Prostate gland (tissue), 2 donors: ENCODE measurements around the gene SLC45A2.

Experiments used
- POLR2AphosphoS5 ChIP-seq: sonication (generic); formaldehyde crosslinking; IDR thresholded peaks from one replicate; pipeline ENCODE4 v1.6.1; 2017; ENCODE audit warnings: antibody characterized with exemption
- TF ChIP-seq, protein P1 (sequence below), 4 experiments: fragments of 200-600 bp in 2 of 4; fragments of 450-650 bp in 2 of 4; sonication (generic) in 2 of 4; IDR thresholded peaks; 1 replicate in 3 of 4; 2 replicates in 1 of 4; pipeline ENCODE4 v1.5.1; 2016 to 2019; ENCODE audit warnings: antibody characterized with exemption in 4 of 4, mild to moderate bottlenecking in 2 of 4, moderate library complexity in 2 of 4

DNA sequence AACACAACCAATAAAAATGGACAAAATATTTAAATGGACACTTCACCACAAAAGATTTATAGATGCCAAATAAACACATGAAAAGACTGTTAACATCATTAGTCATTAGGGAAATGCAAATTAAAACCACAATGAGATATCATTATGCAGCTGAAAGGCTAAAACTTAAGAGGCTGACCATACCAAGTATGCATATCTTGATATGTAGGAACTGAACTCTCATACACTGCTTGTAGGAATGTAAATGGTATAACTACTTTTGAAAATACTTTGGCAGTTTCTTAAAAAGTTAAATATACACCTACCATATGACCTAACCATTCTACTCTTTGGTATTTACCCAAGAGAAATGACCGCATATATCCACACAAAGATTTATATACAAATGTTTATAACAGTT, 79.1 kb downstream of the SLC45A2 start:
- TF ChIP-seq, protein P1, sequence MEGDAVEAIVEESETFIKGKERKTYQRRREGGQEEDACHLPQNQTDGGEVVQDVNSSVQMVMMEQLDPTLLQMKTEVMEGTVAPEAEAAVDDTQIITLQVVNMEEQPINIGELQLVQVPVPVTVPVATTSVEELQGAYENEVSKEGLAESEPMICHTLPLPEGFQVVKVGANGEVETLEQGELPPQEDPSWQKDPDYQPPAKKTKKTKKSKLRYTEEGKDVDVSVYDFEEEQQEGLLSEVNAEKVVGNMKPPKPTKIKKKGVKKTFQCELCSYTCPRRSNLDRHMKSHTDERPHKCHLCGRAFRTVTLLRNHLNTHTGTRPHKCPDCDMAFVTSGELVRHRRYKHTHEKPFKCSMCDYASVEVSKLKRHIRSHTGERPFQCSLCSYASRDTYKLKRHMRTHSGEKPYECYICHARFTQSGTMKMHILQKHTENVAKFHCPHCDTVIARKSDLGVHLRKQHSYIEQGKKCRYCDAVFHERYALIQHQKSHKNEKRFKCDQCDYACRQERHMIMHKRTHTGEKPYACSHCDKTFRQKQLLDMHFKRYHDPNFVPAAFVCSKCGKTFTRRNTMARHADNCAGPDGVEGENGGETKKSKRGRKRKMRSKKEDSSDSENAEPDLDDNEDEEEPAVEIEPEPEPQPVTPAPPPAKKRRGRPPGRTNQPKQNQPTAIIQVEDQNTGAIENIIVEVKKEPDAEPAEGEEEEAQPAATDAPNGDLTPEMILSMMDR (IDR thresholded peaks at IDR 0.05), result no peak
- TF ChIP-seq POLR2AphosphoS5, result no peak
